ENCODE data around the gene VEPH1.

The VEPH1 gene

GRCh38 chr3:157388976-157389375, 114.2 kb downstream of the VEPH1 start:
- no peak for DNase-seq (ENCODE audit: low read depth in 2 of 2)

DNA sequence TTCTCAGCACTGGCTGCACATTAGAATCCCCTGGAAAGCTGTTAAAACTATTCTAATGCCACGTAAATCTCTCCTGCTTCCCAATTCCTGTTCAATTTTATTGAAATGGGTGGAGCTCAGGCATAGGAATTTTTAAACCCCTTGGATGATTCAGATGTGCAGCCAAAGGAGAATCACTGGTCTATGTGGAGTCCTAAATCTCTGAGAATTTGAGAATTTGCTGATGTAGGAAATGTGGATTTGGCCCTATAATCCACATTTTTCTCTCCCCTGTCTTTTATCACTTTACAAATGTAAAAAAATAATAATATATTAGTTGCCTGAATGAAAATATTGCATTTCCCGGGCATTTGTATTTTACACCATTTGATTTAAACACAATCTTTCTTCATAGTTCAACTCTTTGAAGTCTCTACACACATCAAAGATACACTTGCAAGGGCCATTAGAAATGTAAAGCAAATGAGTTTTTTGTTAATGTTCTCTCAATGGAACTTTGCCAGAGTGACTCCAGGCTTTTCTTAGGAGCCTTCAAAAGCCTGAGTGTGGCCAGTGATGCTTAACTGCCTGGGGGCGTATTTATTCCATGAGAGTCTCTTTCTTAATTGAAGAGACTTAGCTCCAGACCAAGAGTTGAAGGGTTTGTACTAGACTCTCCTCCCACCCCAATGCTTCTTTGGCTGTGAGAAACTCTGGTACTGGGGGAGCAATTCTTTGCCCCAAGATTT, 115.3 kb downstream of the VEPH1 start:
- DNase-seq (ENCODE audit: low read depth in 2 of 2), result no peak

DNA sequence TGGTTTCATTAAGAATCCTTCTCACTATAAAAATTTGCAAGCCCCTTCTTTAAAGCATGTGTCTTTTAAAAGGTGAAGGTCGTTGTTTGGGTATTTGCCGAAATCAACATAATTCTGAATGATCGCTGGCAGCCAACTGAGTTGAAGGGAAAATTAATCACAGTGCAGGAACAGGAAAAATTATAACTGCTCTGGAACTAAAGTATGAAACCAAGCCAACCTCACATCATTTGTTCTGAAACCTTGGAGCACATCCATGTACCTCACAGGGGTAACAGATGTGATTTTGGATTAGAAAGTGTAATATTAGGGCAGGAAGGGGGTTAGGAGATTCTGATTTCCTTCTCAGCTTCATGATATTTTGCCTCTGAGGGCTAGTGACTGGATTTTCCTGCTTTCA, 118.7 kb downstream of the VEPH1 start:
- no peak for DNase-seq (ENCODE audit: low read depth in 2 of 2)

DNA sequence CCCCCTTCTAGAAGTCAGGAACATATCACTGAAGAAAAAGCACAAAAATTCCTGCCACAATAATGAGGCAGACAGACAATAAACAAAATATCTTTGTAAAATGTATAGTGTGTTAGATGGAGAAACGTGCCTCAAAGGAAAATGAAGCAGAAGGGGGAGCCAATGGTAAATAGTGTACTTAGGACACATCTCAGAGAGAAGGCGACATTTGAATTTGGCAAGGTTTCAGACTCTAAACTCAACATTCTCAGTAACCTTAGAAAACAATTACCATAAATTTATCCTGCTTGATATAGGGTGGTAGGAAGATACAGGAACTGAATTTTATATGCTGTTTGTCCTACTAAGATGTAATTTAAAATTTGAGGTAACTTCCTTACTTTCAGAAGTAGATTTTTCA, 119.2 kb downstream of the VEPH1 start:
- no peak for DNase-seq (ENCODE audit: low read depth in 2 of 2)

DNA sequence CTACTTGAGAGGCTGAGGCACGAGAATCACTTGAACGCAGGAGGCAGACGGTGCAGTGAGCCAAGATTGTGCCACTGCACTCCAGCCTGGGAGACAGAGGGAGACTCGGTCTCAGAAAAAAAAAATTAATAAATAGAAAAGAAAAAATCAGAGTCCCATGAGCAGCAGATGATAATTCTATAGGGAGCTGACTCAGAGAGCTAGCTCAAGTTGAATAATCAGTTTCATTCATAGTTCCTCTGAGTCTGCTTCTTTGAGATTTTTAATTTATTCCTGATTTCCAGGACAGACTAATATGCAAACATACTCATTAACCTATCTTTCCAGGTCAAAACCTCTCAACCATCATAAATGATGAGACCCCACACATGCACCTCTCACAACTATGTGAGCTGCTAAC, 121.6 kb downstream of the VEPH1 start:
- DNase-seq (ENCODE audit: low read depth in 2 of 2), result no peak

GRCh38 chr3:157379525-157380140, 123.6 kb downstream of the VEPH1 start:
- DNase-seq (ENCODE audit: low read depth in 2 of 2), result no peak

DNA sequence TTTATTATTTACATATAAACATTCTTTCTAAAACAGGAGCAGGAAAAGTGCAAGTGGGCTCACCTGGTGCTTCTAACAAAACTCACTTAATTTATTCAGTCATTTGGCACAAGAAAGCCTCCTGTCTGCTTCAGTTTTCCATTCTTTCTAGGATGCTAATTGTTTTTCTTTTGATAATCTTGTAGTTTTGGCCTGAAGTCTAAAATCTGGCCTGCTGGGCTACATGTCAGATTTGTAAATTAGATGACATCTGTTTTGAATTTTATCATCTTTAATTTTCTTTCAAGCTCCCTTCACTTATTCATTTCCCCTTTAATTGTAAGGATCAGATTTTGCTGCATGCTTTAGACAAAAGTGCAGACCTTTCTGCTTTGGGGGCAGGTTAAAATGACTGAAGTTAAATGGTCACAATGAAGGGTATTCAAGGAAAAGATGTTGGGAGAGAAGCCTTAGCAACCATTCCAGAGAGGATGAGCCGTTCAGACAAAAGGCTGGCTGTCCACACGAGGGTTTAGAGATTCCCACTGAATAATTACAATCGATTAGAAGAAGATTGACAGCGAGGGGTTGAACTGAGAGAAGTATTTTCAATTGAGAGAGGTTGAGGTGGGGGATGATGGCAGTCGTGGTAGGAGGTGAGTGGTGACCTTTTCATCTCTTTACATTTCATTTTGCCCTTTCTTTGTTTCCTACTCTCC, 126.5 kb downstream of the VEPH1 start:
- no peak for DNase-seq (ENCODE audit: low read depth in 2 of 2)

DNA sequence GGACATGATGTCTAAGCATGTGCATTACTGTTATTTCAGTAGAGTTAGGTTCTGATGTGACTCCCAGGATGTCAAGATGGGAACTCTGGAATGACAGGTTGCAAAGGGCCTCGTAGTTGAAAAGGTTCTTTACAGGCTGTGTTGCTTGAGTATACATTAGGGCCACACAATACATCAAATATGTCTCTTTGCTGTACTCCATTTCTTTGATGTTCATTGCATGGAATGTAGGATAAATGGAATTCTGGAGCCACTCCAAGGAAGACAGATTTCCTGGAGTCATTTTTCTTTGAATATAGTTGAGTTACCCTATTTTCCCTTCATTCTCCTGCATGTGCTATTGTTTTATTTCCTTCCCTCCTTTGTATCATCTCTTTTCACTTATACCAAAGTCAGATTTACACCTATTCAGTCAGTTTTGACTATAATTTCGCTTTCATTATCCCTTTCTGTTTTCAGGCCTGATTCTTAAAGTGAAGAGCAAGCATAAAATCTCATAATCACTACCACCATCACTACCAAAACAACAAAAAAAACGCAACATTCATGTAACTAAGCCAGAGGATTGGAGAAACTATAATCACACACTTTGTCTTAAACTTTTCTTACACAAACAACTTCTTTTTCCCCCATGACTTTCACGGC, 127.8 kb downstream of the VEPH1 start:
- DNase-seq (ENCODE audit: low read depth in 2 of 2), result no peak

- DNase-seq (ENCODE audit: low read depth in 2 of 2), result no peak
These were observed 128.3 kb downstream of the VEPH1 start for GRCh38 chr3:157374933-157375332.

GRCh38 chr3:157373783-157374182, 129.4 kb downstream of the VEPH1 start:
- DNase-seq (ENCODE audit: low read depth in 2 of 2), result no peak

- no peak for DNase-seq (ENCODE audit: low read depth in 2 of 2)
These were observed 132.3 kb downstream of the VEPH1 start for GRCh38 chr3:157370867-157371266.

GRCh38 chr3:157369727-157370421, 133.3 kb downstream of the VEPH1 start:
- DNase-seq (ENCODE audit: low read depth in 2 of 2), result no peak

- DNase-seq (ENCODE audit: low read depth in 2 of 2), result no peak
These were observed 135.0 kb downstream of the VEPH1 start for GRCh38 chr3:157368171-157368570.

DNA sequence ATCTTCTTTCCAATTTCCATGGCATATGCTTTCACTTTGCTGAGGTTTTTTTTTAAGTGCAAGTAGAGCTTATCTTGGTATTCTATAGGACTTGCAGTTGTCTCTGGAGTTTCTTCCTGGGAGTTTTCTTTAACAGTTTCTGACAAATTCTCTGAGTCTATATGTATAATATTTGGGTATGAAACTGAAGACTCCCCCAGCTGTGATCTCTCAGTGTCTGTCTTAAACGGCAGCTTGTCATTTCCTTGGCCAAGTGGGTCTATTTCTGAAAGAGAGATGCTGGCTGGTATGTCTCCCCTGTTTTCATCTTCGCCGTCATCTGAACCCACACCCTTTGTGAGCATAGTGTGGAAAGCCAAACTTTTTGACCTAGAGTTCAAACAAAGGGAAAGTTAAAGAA, 139.8 kb downstream of the VEPH1 start:
- DNase-seq (ENCODE audit: low read depth in 2 of 2), result no peak

GRCh38 chr3:157362348-157362747, 140.9 kb downstream of the VEPH1 start:
- no peak for DNase-seq (ENCODE audit: low read depth in 2 of 2)

GRCh38 chr3:157360044-157360443, 143.2 kb downstream of the VEPH1 start:
- DNase-seq (ENCODE audit: low read depth in 2 of 2), result no peak

DNA sequence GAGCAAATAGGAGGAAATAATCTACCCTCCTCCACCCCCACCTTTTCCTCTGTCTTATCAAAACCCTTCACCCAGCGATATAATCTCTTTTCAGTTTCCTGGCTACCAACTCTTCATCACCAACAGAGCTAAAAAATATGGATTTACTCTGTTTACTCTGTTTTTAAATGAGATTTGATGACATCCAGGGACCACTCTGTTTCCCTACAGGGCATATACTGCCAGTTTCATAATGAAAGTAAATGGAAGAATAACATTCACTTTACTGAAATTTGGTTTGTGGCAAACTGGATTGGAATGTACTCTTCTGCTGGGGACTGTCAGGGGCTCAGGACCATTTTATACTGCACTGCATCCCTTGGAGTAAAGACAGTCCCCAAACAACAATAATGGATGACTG, 146.7 kb downstream of the VEPH1 start:
- DNase-seq (ENCODE audit: low read depth in 2 of 2), result no peak

DNA sequence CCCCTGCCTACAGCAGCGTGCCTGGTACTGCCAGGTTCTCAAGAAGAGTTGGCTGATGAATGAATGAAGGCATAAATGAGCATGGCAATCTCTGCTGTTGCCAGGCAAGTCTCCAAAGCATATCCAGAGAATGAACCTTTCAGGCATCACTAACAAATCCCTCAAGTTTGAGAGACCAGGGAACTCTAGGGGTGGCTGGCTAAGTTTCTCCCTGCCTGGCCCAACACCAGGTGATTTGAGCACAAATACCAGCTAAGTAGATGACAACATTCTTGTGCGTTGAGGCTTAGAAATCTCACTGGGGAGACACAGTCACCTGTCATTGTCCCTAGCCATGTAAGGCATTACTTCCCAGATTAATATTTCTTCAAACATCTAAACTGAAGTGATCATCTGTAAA, 147.9 kb downstream of the VEPH1 start:
- no peak for DNase-seq (ENCODE audit: low read depth in 2 of 2)

- no peak for DNase-seq (ENCODE audit: low read depth in 2 of 2)
These were observed 148.5 kb downstream of the VEPH1 start for GRCh38 chr3:157354722-157355121.

GRCh38 chr3:157354254-157354653, 149.0 kb downstream of the VEPH1 start:
- no peak for DNase-seq (ENCODE audit: low read depth in 2 of 2)

DNA sequence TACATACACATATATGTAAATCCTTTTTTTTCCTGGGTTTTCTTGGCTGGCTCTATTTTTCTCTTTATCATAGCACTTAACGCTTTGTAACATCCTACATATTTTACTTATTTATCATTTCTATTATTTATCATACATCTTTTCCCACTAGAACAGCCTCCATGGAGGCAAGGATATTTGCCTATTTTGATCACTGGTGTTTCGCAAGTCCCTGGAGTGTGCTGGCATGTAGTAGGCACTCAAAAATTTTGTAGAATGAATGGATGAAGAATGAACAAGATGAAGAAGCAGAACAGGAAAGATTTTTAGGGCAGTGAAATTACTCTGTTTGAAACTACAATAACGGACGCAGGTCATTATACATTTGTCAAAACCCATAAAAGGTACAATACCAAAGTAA, 149.6 kb downstream of the VEPH1 start:
- no peak for DNase-seq (ENCODE audit: low read depth in 2 of 2)

DNA sequence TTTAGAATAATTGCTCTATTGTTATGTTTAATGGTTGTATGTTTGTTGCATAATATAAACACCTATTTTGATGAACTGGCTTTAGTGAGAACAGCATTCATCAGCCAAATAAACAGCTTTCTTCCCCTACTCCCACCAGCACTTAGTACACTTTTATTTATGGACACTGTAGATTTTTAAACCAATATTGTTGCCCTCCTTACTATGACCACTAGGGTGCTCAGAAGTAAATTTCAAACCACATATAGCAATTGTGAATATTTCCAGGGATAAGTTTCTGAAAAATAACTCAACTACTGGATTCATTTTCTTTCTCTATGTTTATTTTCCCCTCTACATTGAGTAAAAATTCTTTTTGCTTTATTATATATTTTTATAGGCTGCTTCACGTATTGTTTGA, 151.2 kb downstream of the VEPH1 start:
- DNase-seq (ENCODE audit: low read depth in 2 of 2), result no peak
